ENCODE results near the gene RTN4RL1. TPM values are rescaled to one million over a fixed set of nuclear protein-coding genes. Genes with fewer than 3 reads are reported as not detected.

The RTN4RL1 gene
- total and polyA plus RNA-seq, 2 of the 13 experiments (the other 11 are each of a cell fraction or from before 2014, with no cell fraction given) = 0.01 TPM; not detected in 1

DNA sequence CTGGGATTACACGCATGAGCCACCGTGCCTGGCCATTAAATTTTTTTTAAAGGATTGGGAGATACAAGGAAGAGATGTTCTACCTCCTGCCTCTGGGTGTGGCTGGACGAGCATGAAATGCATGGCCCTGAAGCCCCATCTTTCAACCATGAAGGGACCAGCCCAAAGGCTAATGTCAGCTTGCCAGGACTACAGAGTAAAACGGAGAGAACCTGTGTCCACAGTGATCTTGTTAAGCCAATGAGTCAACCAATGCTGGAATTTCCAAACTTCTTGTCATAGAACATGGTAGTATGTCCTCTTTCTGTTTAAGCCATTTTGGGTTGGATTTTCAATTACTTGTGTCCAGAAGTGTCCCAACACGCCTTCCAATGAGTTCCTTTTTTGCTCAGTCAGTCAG, 71.3 kb downstream of the RTN4RL1 start:
- no peaks in the 10 kb centered on the region for H4K20me1 ChIP-seq (ENCODE audit: insufficient read depth, low read length)
- DNase-seq (ENCODE audit: low spot score) (no peak), FAIRE-seq (no peak), ATAC-seq (no peak)
- in situ Hi-C loops (cut with HindIII; ENCODE audit: extremely low pct_ligation_motif_present, low pct_unique_long_range_greater_than_20kb) (no loop called here), intact Hi-C loops (cut with micrococcal nuclease; ENCODE audit: unreplicated experiment) (no loop called here)
- no peaks in the 10 kb centered on the region for H3K9me3 ChIP-seq (ENCODE audit: low read length)
- WGBS (ENCODE audit: low lambda C conversion rate) = 38% methylated on average over 5 of the region's 5 CpGs
- TF ChIP-seq SMAD3 (CRISPR knock-in tag; IDR thresholded peaks at IDR 0.05) (no peak), FOXM1 (CRISPR knock-in tag; IDR thresholded peaks at IDR 0.05) (no peak), ZEB1 (IDR thresholded peaks at IDR 0.05; ENCODE audit: insufficient replicate concordance, low read depth) (no peak), ZNF615 (CRISPR knock-in tag; IDR thresholded peaks at IDR 0.05; ENCODE audit: borderline replicate concordance) (no peak), MATR3 (CRISPR knock-in tag; IDR thresholded peaks at IDR 0.05) (no peak), ZMYM3 (CRISPR knock-in tag; IDR thresholded peaks at IDR 0.05) (no peak), HNRNPL (IDR thresholded peaks at IDR 0.05; ENCODE audit: low read depth, low read length) (no peak), ZBTB42 (CRISPR knock-in tag; IDR thresholded peaks at IDR 0.05) (no peak), ATF7 (IDR thresholded peaks at IDR 0.05) (no peak), ATF7 (CRISPR knock-in tag; IDR thresholded peaks at IDR 0.05) (no peak), GATAD1 (CRISPR knock-in tag; IDR thresholded peaks at IDR 0.05) (no peak), EP300 (IDR thresholded peaks at IDR 0.05; ENCODE audit: low read depth in 2 of 2, low read length in 2 of 2) (no peak), EP300 (CRISPR knock-in tag; IDR thresholded peaks at IDR 0.05; ENCODE audit: borderline replicate concordance) (no peak), POLR2A (IDR thresholded peaks at IDR 0.05; ENCODE audit: insufficient read depth in 1 of 2, low read depth in 2 of 2, low read length in 2 of 2) (no peak), ZNF674 (CRISPR knock-in tag; IDR thresholded peaks at IDR 0.05; ENCODE audit: low read depth) (no peak), PCBP1 (IDR thresholded peaks at IDR 0.05; ENCODE audit: borderline replicate concordance, low read depth, low read length) (no peak), RFX1 (IDR thresholded peaks at IDR 0.05) (no peak)
- TF ChIP-seq, protein P1, sequence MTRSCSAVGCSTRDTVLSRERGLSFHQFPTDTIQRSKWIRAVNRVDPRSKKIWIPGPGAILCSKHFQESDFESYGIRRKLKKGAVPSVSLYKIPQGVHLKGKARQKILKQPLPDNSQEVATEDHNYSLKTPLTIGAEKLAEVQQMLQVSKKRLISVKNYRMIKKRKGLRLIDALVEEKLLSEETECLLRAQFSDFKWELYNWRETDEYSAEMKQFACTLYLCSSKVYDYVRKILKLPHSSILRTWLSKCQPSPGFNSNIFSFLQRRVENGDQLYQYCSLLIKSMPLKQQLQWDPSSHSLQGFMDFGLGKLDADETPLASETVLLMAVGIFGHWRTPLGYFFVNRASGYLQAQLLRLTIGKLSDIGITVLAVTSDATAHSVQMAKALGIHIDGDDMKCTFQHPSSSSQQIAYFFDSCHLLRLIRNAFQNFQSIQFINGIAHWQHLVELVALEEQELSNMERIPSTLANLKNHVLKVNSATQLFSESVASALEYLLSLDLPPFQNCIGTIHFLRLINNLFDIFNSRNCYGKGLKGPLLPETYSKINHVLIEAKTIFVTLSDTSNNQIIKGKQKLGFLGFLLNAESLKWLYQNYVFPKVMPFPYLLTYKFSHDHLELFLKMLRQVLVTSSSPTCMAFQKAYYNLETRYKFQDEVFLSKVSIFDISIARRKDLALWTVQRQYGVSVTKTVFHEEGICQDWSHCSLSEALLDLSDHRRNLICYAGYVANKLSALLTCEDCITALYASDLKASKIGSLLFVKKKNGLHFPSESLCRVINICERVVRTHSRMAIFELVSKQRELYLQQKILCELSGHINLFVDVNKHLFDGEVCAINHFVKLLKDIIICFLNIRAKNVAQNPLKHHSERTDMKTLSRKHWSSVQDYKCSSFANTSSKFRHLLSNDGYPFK (CRISPR knock-in tag; IDR thresholded peaks at IDR 0.05; ENCODE audit: borderline replicate concordance) = no peak
- TF ChIP-seq, protein P2, sequence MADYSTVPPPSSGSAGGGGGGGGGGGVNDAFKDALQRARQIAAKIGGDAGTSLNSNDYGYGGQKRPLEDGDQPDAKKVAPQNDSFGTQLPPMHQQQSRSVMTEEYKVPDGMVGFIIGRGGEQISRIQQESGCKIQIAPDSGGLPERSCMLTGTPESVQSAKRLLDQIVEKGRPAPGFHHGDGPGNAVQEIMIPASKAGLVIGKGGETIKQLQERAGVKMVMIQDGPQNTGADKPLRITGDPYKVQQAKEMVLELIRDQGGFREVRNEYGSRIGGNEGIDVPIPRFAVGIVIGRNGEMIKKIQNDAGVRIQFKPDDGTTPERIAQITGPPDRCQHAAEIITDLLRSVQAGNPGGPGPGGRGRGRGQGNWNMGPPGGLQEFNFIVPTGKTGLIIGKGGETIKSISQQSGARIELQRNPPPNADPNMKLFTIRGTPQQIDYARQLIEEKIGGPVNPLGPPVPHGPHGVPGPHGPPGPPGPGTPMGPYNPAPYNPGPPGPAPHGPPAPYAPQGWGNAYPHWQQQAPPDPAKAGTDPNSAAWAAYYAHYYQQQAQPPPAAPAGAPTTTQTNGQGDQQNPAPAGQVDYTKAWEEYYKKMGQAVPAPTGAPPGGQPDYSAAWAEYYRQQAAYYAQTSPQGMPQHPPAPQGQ (CRISPR knock-in tag; IDR thresholded peaks at IDR 0.05; ENCODE audit: borderline replicate concordance) = no peak
- H2AFZ ChIP-seq (ENCODE audit: low read length) = no peak overlapping the region
- H3K27ac ChIP-seq (ENCODE audit: extremely low read length, insufficient read depth, low read length) = no peak overlapping the region
- CTCF ChIA-PET (ENCODE audit: low intra/inter-chr PET ratio, low total read pairs) = no interaction called here
- no peak overlapping the region for H3K4me2 ChIP-seq (ENCODE audit: low read depth, low read length)
- no peak overlapping the region for H3K4me3 ChIP-seq (replicated peaks in 1 of 3; ENCODE audit: insufficient read depth in 1 of 3, low read depth in 2 of 3, low read length in 3 of 3)
- H3K4me1 ChIP-seq (ENCODE audit: insufficient read depth, low read length) = peaks cover 23% of the 10 kb centered on the region
- H3K9ac ChIP-seq (ENCODE audit: insufficient read depth, low read depth, low read length) = no peak overlapping the region
- H3K79me2 ChIP-seq (ENCODE audit: insufficient read depth, low read length) = no peaks in the 10 kb centered on the region
- POLR2A ChIA-PET = no interaction called here
- BruUV-seq (replicated peaks) = no TSS peak
- H3K27me3 ChIP-seq (ENCODE audit: control insufficient read depth in 1 of 2, insufficient read depth in 2 of 2, low read length in 2 of 2) = peaks cover 1 to 13% of the 10 kb centered on the region in 2 experiments; a peak in 2 of 5 replicates
- no peaks in the 10 kb centered on the region for H3K36me3 ChIP-seq (replicated peaks in 1 of 2; ENCODE audit: control insufficient read depth in 1 of 2, insufficient read depth in 2 of 2, low read length in 2 of 2)

Data from HepG2 (cell line).